GM21529 (cell line): ENCODE results near the gene BTBD9.

Source experiments
- ATAC-seq: cut with Tn5 transposase; IDR thresholded peaks from one replicate; pipeline ENCODE4 v1.9.1; 2021; ENCODE audit not compliant: unreplicated experiment

BTBD9 gene

GRCh38 chr6:38214159-38214558 lies 425.6 kb downstream of the BTBD9 start:
- no peak for ATAC-seq

- no peak for ATAC-seq
These were observed 426.5 kb downstream of the BTBD9 start for GRCh38 chr6:38213251-38213658.

GRCh38 chr6:38212579-38212978 lies 427.1 kb downstream of the BTBD9 start:
- ATAC-seq: no peak

GRCh38 chr6:38212116-38212515 lies 427.6 kb downstream of the BTBD9 start:
- ATAC-seq: no peak

GRCh38 chr6:38209371-38210260 lies 430.1 kb downstream of the BTBD9 start:
- ATAC-seq: no peak

- no peak for ATAC-seq
These were observed 431.7 kb downstream of the BTBD9 start for GRCh38 chr6:38208028-38208427.

GRCh38 chr6:38207375-38207774 lies 432.4 kb downstream of the BTBD9 start:
- no peak for ATAC-seq

- no peak for ATAC-seq
These were observed 441.5 kb downstream of the BTBD9 start for GRCh38 chr6:38198219-38198618.

GRCh38 chr6:38195113-38195635 lies 444.6 kb downstream of the BTBD9 start:
- no peak for ATAC-seq

- no peak for ATAC-seq
These were observed 445.1 kb downstream of the BTBD9 start for GRCh38 chr6:38194589-38194988.

GRCh38 chr6:38194282-38194572 lies 445.5 kb downstream of the BTBD9 start:
- ATAC-seq: no peak

- no peak for ATAC-seq
These were observed 446.0 kb downstream of the BTBD9 start for GRCh38 chr6:38193481-38194281.

GRCh38 chr6:38193051-38193450 lies 446.7 kb downstream of the BTBD9 start:
- no peak for ATAC-seq

GRCh38 chr6:38192487-38192886 lies 447.2 kb downstream of the BTBD9 start:
- ATAC-seq: no peak

GRCh38 chr6:38192011-38192410 lies 447.7 kb downstream of the BTBD9 start:
- ATAC-seq: no peak

GRCh38 chr6:38191418-38191817 lies 448.3 kb downstream of the BTBD9 start:
- ATAC-seq: no peak

GRCh38 chr6:38188677-38189335 lies 450.9 kb downstream of the BTBD9 start:
- no peak for ATAC-seq

- ATAC-seq: no peak
These were observed 451.7 kb downstream of the BTBD9 start for GRCh38 chr6:38187811-38188590.

GRCh38 chr6:38187325-38187724 lies 452.4 kb downstream of the BTBD9 start:
- no peak for ATAC-seq

- no peak for ATAC-seq
These were observed 454.0 kb downstream of the BTBD9 start for GRCh38 chr6:38185752-38186151.

GRCh38 chr6:38185244-38185643 lies 454.5 kb downstream of the BTBD9 start:
- no peak for ATAC-seq
